ENCODE data around the gene SMAD3. TPM values are rescaled to one million over a fixed set of nuclear protein-coding genes. Genes with fewer than 3 reads are reported as not detected.

SMAD3 gene
- polyA plus RNA-seq, 1 experiment: 59.4 TPM

DNA sequence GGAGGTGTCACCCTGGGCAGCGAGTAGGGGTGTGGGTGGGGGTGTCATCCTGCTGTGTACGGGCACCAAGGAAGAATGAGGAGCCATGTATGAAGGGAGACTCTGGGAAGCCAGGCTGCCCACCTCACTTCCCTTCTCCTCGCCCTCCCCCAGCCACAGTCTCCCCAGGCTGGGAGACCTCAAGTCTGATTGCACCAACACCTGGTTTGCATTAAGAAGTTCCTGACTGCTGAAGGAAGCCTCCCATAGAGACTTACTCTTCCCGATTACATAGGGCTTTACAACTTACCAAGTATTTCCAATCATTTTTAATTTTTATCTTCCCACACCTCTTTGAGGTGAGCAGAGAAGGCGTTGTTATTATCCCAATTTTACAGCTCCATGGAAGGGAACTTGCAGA lies 29.5 kb upstream of the SMAD3 start:
- DNase-seq (ENCODE audit: low read depth): no peak
- POLR2A ChIA-PET: no interaction called here
- TF ChIP-seq, protein P1, sequence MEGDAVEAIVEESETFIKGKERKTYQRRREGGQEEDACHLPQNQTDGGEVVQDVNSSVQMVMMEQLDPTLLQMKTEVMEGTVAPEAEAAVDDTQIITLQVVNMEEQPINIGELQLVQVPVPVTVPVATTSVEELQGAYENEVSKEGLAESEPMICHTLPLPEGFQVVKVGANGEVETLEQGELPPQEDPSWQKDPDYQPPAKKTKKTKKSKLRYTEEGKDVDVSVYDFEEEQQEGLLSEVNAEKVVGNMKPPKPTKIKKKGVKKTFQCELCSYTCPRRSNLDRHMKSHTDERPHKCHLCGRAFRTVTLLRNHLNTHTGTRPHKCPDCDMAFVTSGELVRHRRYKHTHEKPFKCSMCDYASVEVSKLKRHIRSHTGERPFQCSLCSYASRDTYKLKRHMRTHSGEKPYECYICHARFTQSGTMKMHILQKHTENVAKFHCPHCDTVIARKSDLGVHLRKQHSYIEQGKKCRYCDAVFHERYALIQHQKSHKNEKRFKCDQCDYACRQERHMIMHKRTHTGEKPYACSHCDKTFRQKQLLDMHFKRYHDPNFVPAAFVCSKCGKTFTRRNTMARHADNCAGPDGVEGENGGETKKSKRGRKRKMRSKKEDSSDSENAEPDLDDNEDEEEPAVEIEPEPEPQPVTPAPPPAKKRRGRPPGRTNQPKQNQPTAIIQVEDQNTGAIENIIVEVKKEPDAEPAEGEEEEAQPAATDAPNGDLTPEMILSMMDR (IDR thresholded peaks at IDR 0.05; ENCODE audit: insufficient read depth, low read depth, low read length): no peak
- no peaks in the 10 kb centered on the region for H3K36me3 ChIP-seq (ENCODE audit: control insufficient read depth, insufficient read depth, low read length)
- CTCF ChIA-PET: no interaction called here
- no peak overlapping the region for H3K4me3 ChIP-seq (ENCODE audit: low read depth, low read length)
- H3K27me3 ChIP-seq (ENCODE audit: control insufficient read depth, insufficient read depth, low read length): no peaks in the 10 kb centered on the region; the same call in 1 of the 2 replicates

DNA sequence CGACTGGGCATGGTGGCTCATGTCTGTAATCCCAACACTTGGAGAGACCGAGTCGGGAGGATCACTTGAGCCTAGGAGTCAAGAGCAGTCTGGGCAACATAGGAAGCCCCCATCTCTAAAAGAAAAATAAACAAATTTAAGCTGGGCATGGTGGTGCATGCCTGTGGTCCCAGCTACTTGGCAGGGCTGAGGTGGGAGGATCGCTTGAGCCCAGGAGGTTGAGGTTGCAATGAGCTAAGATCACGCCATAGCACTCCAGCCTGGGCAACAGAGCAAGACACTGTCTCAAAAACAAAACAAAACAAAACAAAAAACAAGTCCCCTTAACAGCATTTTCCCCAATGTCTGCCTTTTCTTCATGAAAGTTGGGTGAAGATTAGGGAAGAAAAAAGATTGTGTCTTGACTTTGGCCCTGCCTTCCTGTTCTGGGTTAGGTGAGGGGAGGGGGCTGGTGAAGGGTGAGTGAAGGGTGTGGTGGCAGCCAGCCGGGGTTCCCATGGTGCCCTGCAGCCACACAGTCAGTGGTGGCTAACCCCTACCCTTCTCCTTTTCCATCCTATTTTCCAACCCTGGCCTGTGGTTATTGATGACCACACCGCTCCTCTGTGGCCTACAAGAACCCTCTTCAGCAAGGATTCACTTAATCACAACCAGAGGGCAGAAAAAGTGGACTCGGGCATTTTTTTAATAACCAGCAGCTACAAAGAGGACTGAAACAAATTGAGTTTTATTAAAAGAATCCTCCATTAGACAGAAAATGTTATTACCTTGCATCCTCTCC lies 28.4 kb upstream of the SMAD3 start:
- H3K27me3 ChIP-seq (ENCODE audit: control insufficient read depth, insufficient read depth, low read length): no peaks in the 10 kb centered on the region
- TF ChIP-seq, protein P1 (IDR thresholded peaks at IDR 0.05; ENCODE audit: insufficient read depth, low read depth, low read length): no peak
- no peak for DNase-seq (ENCODE audit: low read depth)
- no peak overlapping the region for H3K4me3 ChIP-seq (ENCODE audit: low read depth, low read length)
- ChIA-PET CTCF (interaction anchor here (0.7 kb wide), 1 partner anchor 98 kb away, joined by 3 read pairs; no protein-coding TSS in a partner anchor), POLR2A (no interaction called here)
- no peaks in the 10 kb centered on the region for H3K36me3 ChIP-seq (ENCODE audit: control insufficient read depth, insufficient read depth, low read length)

DNA sequence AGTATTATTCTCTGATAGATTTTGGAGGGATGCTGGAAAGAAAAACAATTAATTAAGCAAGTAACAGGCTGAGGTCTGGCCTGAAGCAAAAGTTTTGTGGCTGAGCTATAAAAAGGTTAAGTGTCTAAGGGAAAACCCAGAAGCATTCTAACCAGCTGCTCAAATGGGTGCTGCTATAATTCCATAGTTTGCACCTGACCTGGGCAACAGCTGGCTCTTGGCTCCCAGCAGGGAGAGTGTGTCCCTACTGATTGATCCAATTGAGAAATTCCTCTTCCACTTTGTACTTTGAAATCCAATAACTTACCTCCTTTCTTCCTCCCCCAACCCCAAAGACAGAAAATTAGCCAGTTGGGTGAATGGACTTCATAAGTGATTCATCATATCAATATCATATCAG lies 27.7 kb upstream of the SMAD3 start:
- Histone ChIP-seq H3K36me3 (ENCODE audit: control insufficient read depth, insufficient read depth, low read length) (no peaks in the 10 kb centered on the region), H3K27me3 (ENCODE audit: control insufficient read depth, insufficient read depth, low read length) (no peaks in the 10 kb centered on the region), H3K4me3 (ENCODE audit: low read depth, low read length) (no peak overlapping the region)
- DNase-seq (ENCODE audit: low read depth): no peak
- ChIA-PET POLR2A (no interaction called here), CTCF (interaction anchor here (0.7 kb wide), 1 partner anchor 98 kb away, joined by 3 read pairs; no protein-coding TSS in a partner anchor)
- TF ChIP-seq, protein P1 (IDR thresholded peaks at IDR 0.05; ENCODE audit: insufficient read depth, low read depth, low read length): no peak

DNA sequence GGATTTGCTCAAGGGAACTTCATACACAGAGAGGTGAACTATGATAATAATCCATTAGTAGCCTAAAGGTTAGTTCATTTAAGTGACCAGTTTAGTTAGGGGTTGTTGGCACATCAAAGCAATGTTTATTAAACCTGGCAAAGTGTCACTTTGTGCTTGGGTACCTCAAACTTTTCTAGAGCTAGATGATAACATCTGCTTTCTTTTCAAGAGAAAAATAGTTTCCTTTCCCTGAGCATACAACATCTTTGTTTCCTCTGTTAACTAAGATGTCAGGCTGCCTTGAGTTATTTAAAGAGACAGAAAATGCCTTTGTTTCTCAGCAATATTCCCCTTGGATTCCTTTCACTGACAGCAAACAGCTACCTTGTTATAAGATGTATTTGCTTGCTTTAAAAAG lies 26.7 kb upstream of the SMAD3 start:
- H3K27me3 ChIP-seq (ENCODE audit: control insufficient read depth, insufficient read depth, low read length): no peaks in the 10 kb centered on the region
- CTCF ChIA-PET: no interaction called here
- H3K36me3 ChIP-seq (ENCODE audit: control insufficient read depth, insufficient read depth, low read length): no peaks in the 10 kb centered on the region
- TF ChIP-seq, protein P1 (IDR thresholded peaks at IDR 0.05; ENCODE audit: insufficient read depth, low read depth, low read length): no peak
- POLR2A ChIA-PET: no interaction called here
- H3K4me3 ChIP-seq (ENCODE audit: low read depth, low read length): no peak overlapping the region
- no peak for DNase-seq (ENCODE audit: low read depth)

DNA sequence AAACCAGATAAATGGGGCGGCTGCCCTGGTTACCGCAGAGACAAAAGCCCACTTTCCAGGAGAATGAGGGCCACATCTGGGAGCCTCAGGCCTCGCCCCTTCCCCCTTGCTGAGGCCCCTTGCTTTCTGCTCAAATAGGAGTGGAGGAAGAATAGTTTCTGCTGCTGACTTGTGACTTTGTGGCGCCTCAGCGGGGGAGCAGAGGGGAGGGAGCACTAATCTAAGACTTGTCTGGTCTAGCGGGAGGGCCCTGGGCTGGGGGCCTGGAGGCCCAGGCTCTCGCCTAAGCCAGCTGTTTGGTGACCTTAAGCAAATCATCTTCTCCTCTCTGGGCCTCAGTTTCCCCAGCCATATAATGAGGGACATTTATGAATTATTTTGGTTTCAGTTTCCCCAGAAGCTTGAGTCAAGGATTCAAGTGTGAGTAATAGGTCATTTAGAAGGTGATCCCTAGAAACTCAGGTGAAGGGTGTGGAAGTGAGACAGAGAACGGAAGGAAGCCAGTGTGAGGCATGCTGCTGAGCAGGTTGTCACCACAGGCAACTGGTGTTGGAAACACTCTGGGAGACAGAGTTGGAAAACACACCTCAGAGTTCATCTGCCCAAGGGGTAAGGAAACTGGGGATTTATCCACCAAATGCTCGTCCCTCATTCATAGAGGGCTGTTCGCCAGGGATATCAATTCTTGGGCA lies 25.9 kb upstream of the SMAD3 start:
- no peak for DNase-seq (ENCODE audit: low read depth)
- CTCF ChIA-PET: no interaction called here
- TF ChIP-seq, protein P1 (IDR thresholded peaks at IDR 0.05; ENCODE audit: insufficient read depth, low read depth, low read length): no peak
- Histone ChIP-seq H3K36me3 (ENCODE audit: control insufficient read depth, insufficient read depth, low read length) (no peaks in the 10 kb centered on the region), H3K4me3 (ENCODE audit: low read depth, low read length) (no peak overlapping the region), H3K27me3 (ENCODE audit: control insufficient read depth, insufficient read depth, low read length) (no peaks in the 10 kb centered on the region)
- POLR2A ChIA-PET: no interaction called here

All from BJ (cell line).